ENCODE results near the gene PTPRN2. TPM values are rescaled to one million over a fixed set of nuclear protein-coding genes. Genes with fewer than 3 reads are reported as not detected.

Gene PTPRN2
- total and polyA plus RNA-seq, 7 donors: 3.2 to 7.1 (median 5.5) TPM

DNA sequence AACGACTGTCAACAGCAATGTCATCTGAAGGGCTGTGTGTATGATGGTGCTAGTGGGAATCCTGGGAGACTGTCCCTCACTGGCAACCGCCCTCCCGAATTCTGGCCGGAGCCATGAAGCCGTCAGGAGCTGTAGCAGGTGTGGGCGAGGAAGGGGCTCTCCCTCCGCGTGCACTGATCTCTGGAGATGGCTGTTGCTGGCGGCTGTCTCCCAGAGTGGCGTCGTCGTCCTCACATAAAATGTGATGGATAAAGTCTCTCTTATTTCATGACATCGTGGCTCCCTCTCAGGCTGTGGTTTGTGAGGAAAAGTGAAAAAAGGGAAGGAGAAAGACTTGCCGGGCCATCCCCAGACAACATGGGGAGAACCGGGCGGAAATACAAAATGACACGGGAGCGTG is 1034.4 kb downstream of the PTPRN2 start:
- Histone ChIP-seq H3K36me3 (peaks cover 0 to 7% (median 0%) of the 10 kb centered on the region in 4 donors), H3K27ac (no peak overlapping the region), H3K4me1 (no peaks in the 10 kb centered on the region), H3K9me3 (no peaks in the 10 kb centered on the region), H3K27me3 (no peaks in the 10 kb centered on the region), H3K4me3 (no peak overlapping the region)
- TF ChIP-seq EP300 (IDR thresholded peaks at IDR 0.05) (no peak), POLR2A (IDR thresholded peaks at IDR 0.05) (no peak), POLR2AphosphoS5 (IDR thresholded peaks at IDR 0.05) (no peak)
- TF ChIP-seq, protein P1, sequence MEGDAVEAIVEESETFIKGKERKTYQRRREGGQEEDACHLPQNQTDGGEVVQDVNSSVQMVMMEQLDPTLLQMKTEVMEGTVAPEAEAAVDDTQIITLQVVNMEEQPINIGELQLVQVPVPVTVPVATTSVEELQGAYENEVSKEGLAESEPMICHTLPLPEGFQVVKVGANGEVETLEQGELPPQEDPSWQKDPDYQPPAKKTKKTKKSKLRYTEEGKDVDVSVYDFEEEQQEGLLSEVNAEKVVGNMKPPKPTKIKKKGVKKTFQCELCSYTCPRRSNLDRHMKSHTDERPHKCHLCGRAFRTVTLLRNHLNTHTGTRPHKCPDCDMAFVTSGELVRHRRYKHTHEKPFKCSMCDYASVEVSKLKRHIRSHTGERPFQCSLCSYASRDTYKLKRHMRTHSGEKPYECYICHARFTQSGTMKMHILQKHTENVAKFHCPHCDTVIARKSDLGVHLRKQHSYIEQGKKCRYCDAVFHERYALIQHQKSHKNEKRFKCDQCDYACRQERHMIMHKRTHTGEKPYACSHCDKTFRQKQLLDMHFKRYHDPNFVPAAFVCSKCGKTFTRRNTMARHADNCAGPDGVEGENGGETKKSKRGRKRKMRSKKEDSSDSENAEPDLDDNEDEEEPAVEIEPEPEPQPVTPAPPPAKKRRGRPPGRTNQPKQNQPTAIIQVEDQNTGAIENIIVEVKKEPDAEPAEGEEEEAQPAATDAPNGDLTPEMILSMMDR (IDR thresholded peaks at IDR 0.05): no peak
- no peak for DNase-seq
- intact Hi-C loops (cut with DNase I): no loop called here
- WGBS, 2 donors: 89 to 93% methylated on average over 18 of the region's 18 CpGs

DNA sequence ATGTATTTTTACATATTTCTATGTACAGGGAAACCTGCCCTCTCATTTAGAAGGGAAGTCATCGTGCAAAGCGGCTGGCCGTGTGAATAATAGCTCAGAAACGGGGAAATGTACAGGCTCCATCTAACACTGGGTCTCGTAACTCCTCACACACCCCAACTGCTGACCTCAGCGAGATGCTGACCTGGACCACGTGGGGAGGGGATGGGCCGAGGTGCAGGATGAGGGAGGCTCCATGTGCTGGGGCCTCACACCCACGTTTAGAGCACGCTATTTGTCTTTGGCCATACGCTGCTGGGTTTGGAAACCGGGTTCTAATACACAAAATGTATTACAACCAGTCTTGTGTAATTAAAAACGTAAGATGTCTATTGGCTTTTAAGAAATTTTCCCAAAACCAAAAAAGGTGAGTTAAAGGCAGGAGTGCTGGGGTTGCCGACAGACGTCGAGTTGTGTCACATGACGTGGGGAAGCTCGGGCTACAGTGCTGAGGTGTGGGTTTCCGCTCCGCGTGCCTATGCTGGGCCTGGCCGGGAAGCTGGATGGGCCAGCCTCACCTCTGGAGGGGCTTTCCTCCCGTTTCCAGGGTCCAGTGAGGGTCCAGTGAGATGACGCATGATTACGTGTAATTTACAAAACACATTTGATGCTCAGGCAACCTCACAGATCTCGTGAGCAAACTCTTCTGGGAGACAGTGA is 1035.2 kb downstream of the PTPRN2 start:
- 91 to 92% methylated on average over 26 of the region's 26 CpGs for WGBS, 2 donors

DNA sequence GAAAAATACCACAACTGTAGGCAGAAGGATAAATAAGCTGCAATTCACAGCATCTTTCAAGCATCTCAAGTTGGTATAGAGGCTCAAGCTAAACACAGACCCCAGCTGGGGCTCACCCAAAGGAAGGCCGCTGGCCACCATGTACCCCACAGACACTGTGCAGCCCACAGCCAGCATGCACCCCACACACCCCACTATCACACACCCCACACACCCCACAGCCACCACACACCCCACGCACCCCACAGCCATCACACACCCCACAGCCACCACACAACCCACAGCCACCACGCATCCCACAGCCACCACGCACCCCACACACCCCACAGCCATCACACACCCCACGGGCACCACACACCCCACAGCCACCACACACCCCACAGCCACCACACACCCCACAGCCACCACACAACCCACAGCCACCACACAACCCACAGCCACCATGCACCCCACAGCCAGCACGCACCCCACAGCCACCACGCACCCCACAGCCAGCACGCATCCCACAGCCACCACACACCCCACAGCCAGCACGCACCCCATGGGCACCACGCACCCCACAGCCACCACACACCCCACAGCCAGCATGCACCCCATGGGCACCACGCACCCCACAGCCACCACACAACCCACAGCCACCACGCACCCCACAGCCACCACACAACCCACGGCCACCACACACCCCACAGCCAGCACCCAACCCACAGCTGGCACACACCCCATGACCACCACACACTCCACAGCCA is 1036.1 kb downstream of the PTPRN2 start:
- Histone ChIP-seq H3K27me3 (no peaks in the 10 kb centered on the region), H3K27ac (no peak overlapping the region), H3K4me3 (no peak overlapping the region), H3K4me1 (no peaks in the 10 kb centered on the region), H3K36me3 (peaks cover 0 to 11% (median 0%) of the 10 kb centered on the region in 4 donors), H3K9me3 (no peaks in the 10 kb centered on the region)
- WGBS, 2 donors: 91 to 93% methylated on average over 13 of the region's 13 CpGs
- DNase-seq: no peak
- intact Hi-C loops (cut with DNase I): no loop called here
- TF ChIP-seq, protein P1 (IDR thresholded peaks at IDR 0.05): no peak
- TF ChIP-seq POLR2A (IDR thresholded peaks at IDR 0.05) (no peak), POLR2AphosphoS5 (IDR thresholded peaks at IDR 0.05) (no peak), EP300 (IDR thresholded peaks at IDR 0.05) (no peak)

More for the DNA sequence above, 1035.2 kb downstream of the PTPRN2 start:
- Histone ChIP-seq H3K4me1 (no peaks in the 10 kb centered on the region), H3K27ac (no peak overlapping the region), H3K4me3 (no peak overlapping the region), H3K36me3 (peaks cover 0 to 10% (median 0%) of the 10 kb centered on the region in 4 donors), H3K9me3 (no peaks in the 10 kb centered on the region), H3K27me3 (no peaks in the 10 kb centered on the region)
- intact Hi-C loops (cut with DNase I): no loop called here
- TF ChIP-seq EP300 (IDR thresholded peaks at IDR 0.05) (no peak), POLR2A (IDR thresholded peaks at IDR 0.05) (no peak), POLR2AphosphoS5 (IDR thresholded peaks at IDR 0.05) (no peak)
- TF ChIP-seq, protein P1 (IDR thresholded peaks at IDR 0.05): no peak
- no peak for DNase-seq

DNA sequence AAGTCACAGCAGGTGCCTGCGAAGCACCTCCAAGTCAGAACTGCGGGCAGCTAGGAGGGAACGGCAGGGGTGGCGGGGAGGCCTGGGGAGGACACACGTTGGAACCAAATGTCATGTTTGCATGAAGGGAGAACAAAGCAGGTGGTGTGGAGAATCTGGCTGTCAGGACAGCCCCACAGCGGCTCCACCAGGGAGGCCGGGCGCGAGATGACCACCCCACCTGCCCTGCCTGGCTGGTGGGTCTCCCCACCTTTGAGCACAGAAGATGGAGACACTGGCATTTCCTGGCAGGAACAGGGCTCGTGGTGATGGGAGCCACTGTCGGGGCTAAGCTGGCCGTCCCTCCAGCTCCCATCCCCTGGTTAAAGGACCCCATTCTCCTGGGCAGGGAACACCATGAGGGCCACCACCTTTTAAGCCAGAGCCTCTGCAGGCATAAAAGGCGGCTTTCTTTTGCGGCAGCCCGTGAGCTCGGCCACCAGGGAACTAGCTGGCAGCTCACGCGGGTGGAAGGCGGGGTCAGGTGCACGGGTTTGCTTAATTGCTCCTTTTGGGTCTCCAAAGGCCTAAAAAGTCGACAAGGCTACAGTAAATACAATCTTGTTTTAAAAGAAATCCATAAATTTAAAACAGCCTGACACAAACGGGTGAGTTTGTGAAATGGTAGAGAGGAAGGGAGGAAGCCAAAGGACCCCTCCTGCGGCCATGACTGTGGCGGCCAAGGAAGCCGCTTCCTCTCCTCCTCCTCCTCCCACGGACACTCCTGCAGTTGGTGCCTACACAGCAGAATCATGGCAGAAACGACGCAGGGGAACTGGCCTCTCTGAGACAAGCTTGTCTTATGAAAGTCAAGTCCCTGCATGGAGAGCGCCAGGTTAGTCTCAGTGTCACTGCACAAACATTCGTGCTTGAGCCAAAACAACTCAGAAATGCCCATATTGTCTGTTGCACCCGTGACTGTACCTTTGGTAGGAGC is 1037.0 kb downstream of the PTPRN2 start:
- H3K4me3 ChIP-seq: no peak overlapping the region
- intact Hi-C loops (cut with DNase I): no loop called here
- WGBS, 2 donors: 88 to 91% methylated on average over 31 of the region's 31 CpGs

More for the DNA sequence above, 1037.0 kb downstream of the PTPRN2 start:
- H3K4me1 ChIP-seq: no peaks in the 10 kb centered on the region
- no peak overlapping the region for H3K27ac ChIP-seq
- peak; percentile 41 for DNase-seq
- TF ChIP-seq POLR2AphosphoS5 (IDR thresholded peaks at IDR 0.05) (no peak), POLR2A (IDR thresholded peaks at IDR 0.05) (no peak)
- TF ChIP-seq, protein P1 (IDR thresholded peaks at IDR 0.05): no peak
- H3K36me3 ChIP-seq: peaks cover 0 to 11% (median 0%) of the 10 kb centered on the region in 4 donors
- no peaks in the 10 kb centered on the region for H3K9me3 ChIP-seq
- no peaks in the 10 kb centered on the region for H3K27me3 ChIP-seq

Data from sigmoid colon (tissue), 7 donors.